Bronchial epithelial cell (primary cell): ENCODE data around the gene NDUFB10. TPM values are rescaled to one million over a fixed set of nuclear protein-coding genes. Genes with fewer than 3 reads are reported as not detected.

Experiments
- DNase-seq: peaks from one replicate; pipeline ENCODE4 v3.0.0-alpha.2; 2010; ENCODE audit warnings: low read depth
- FAIRE-seq: peaks from 2 replicates; lab custom pipeline; 2011; peaks lifted over from hg19 to GRCh38; lab: Jason Lieb, UNC
- H3K27me3 ChIP-seq: 2 replicates; pipeline ENCODE4 v1.5.1; 2011; ENCODE audit warnings: low read length; ENCODE audit not compliant: control insufficient read depth, insufficient read depth
- H3K36me3 ChIP-seq: 2 replicates; pipeline ENCODE4 v1.5.1; 2011; ENCODE audit warnings: low read length; ENCODE audit not compliant: control insufficient read depth, insufficient read depth
- H3K4me3 ChIP-seq: 2 replicates; pipeline ENCODE4 v1.5.1; 2011; ENCODE audit warnings: mild to moderate bottlenecking, low read depth, low read length, control low read depth
- CTCF ChIP-seq: IDR thresholded peaks from 2 replicates; pipeline ENCODE4 v1.5.1; 2011; ENCODE audit warnings: mild to moderate bottlenecking, moderate library complexity, low read length, control low read depth, inconsistent platforms; ENCODE audit not compliant: insufficient read depth, severe bottlenecking
- total RNA-seq: library from RNA; depleted of rRNA; stranded (reverse); fragments of >200 nt; gene quantifications from 2 replicates; pipeline ENCODE4 v1.2.1, GENCODE V29; 2014

NDUFB10 gene
- total RNA-seq, 1 donor from 2014 or later, result 115 TPM

- peaks cover 14% of the 10 kb centered on the region for H3K36me3 ChIP-seq
- peaks cover 11% of the 10 kb centered on the region for H3K27me3 ChIP-seq
- FAIRE-seq, result peak; percentile 80
- DNase-seq, result peak; percentile 85
- TF ChIP-seq CTCF, result no peak
- no peak overlapping the region for H3K4me3 ChIP-seq
Measured at GRCh38 chr16:1993731-1994131, 34.4 kb downstream of the NDUFB10 start.

- Histone ChIP-seq H3K27me3 (no peaks in the 10 kb centered on the region), H3K4me3 (no peak overlapping the region), H3K36me3 (peaks cover 39% of the 10 kb centered on the region)
- no peak for DNase-seq
- TF ChIP-seq CTCF, result no peak
- no peak for FAIRE-seq
Measured at GRCh38 chr16:1997494-1998359, 38.4 kb downstream of the NDUFB10 start.

GRCh38 chr16:1998360-1998835, 39.1 kb downstream of the NDUFB10 start:
- FAIRE-seq (no peak), DNase-seq (no peak)
- Histone ChIP-seq H3K36me3 (peaks cover 45% of the 10 kb centered on the region), H3K4me3 (no peak overlapping the region), H3K27me3 (no peaks in the 10 kb centered on the region)
- no peak for TF ChIP-seq CTCF

- DNase-seq (no peak), FAIRE-seq (no peak)
- no peak for TF ChIP-seq CTCF
Measured at GRCh38 chr16:1998852-1999801, 39.8 kb downstream of the NDUFB10 start.

GRCh38 chr16:1999866-2000514, 40.7 kb downstream of the NDUFB10 start:
- TF ChIP-seq CTCF, result no peak
- Histone ChIP-seq H3K27me3 (no peaks in the 10 kb centered on the region), H3K4me3 (no peak overlapping the region), H3K36me3 (peaks cover 54% of the 10 kb centered on the region)
- FAIRE-seq (no peak), DNase-seq (no peak)

More at GRCh38 chr16:1998852-1999801, 39.8 kb downstream of the NDUFB10 start:
- H3K36me3 ChIP-seq, result peaks cover 49% of the 10 kb centered on the region
- no peaks in the 10 kb centered on the region for H3K27me3 ChIP-seq
- H3K4me3 ChIP-seq, result no peak overlapping the region
